ENCODE results near the gene ILDR2.

ILDR2 gene

GRCh38 chr1:166999500-167000055 is 24.2 kb upstream of the ILDR2 start:
- H3K4me1 ChIP-seq (ENCODE audit: insufficient read depth, low read length, severe bottlenecking), result no peaks in the 10 kb centered on the region
- H3F3A ChIP-seq (ENCODE audit: insufficient read depth, low read length), result no peaks in the 10 kb centered on the region
- no peaks in the 10 kb centered on the region for H3K9me3 ChIP-seq (ENCODE audit: low read length)
- H3K4me3 ChIP-seq (ENCODE audit: low read depth, low read length, poor library complexity, severe bottlenecking), result no peak overlapping the region
- H2AFZ ChIP-seq (ENCODE audit: low read length), result no peak overlapping the region
- H3K79me2 ChIP-seq (ENCODE audit: insufficient read depth, low read length), result no peaks in the 10 kb centered on the region
- H3K9me2 ChIP-seq (ENCODE audit: low read depth, low read length), result no peaks in the 10 kb centered on the region
- H3K27me3 ChIP-seq (ENCODE audit: insufficient read depth, low read length), result no peaks in the 10 kb centered on the region
- TF ChIP-seq EZH2 (IDR thresholded peaks at IDR 0.05; ENCODE audit: borderline replicate concordance, low read length) (no peak), CTCF (IDR thresholded peaks at IDR 0.05; ENCODE audit: low read length) (no peak)
- H3K9ac ChIP-seq (ENCODE audit: low read length), result no peak overlapping the region
- no peak overlapping the region for H3K4me2 ChIP-seq (ENCODE audit: low read length)
- no peaks in the 10 kb centered on the region for H3K36me3 ChIP-seq (ENCODE audit: insufficient read depth, low read length)
- H3K27ac ChIP-seq (ENCODE audit: low read depth, low read length, poor library complexity, severe bottlenecking), result no peak overlapping the region
- H4K20me1 ChIP-seq (ENCODE audit: insufficient read depth, low read length), result no peaks in the 10 kb centered on the region

- Histone ChIP-seq H3K4me3 (ENCODE audit: low read depth, low read length, poor library complexity, severe bottlenecking) (no peak overlapping the region), H4K20me1 (ENCODE audit: insufficient read depth, low read length) (no peaks in the 10 kb centered on the region), H3K9ac (ENCODE audit: low read length) (no peak overlapping the region), H3F3A (ENCODE audit: insufficient read depth, low read length) (no peaks in the 10 kb centered on the region), H3K9me2 (ENCODE audit: low read depth, low read length) (no peaks in the 10 kb centered on the region), H3K79me2 (ENCODE audit: insufficient read depth, low read length) (no peaks in the 10 kb centered on the region), H3K27me3 (ENCODE audit: insufficient read depth, low read length) (no peaks in the 10 kb centered on the region), H2AFZ (ENCODE audit: low read length) (no peak overlapping the region), H3K4me1 (ENCODE audit: insufficient read depth, low read length, severe bottlenecking) (no peaks in the 10 kb centered on the region), H3K9me3 (ENCODE audit: low read length) (no peaks in the 10 kb centered on the region), H3K36me3 (ENCODE audit: insufficient read depth, low read length) (no peaks in the 10 kb centered on the region), H3K27ac (ENCODE audit: low read depth, low read length, poor library complexity, severe bottlenecking) (no peak overlapping the region), H3K4me2 (ENCODE audit: low read length) (no peak overlapping the region)
- TF ChIP-seq EZH2 (IDR thresholded peaks at IDR 0.05; ENCODE audit: borderline replicate concordance, low read length) (no peak), CTCF (IDR thresholded peaks at IDR 0.05; ENCODE audit: low read length) (no peak)
Observed at GRCh38 chr1:166999075-166999474, 23.7 kb upstream of the ILDR2 start.

GRCh38 chr1:166988974-166989515 is 13.7 kb upstream of the ILDR2 start, which contains the start of gene MAEL:
MAEL (plus strand) TSS chr1:166989280; CDS start chr1:166989353, 73 bp downstream.
- no peak within 1 kb of the TSS for H3K9ac ChIP-seq (ENCODE audit: low read length)
- no peaks in the 10 kb centered on the region for H3K9me2 ChIP-seq (ENCODE audit: low read depth, low read length)
- no peaks in the 10 kb centered on the region for H4K20me1 ChIP-seq (ENCODE audit: insufficient read depth, low read length)
- H3K27me3 ChIP-seq (ENCODE audit: insufficient read depth, low read length), result no peaks in the 10 kb centered on the region
- H3K9me3 ChIP-seq (ENCODE audit: low read length), result no peaks in the 10 kb centered on the region
- H3K36me3 ChIP-seq (ENCODE audit: insufficient read depth, low read length), result no peaks in the 10 kb centered on the region
- H3K27ac ChIP-seq (ENCODE audit: low read depth, low read length, poor library complexity, severe bottlenecking), result no peak within 1 kb of the TSS
- no peaks in the 10 kb centered on the region for H3K4me1 ChIP-seq (ENCODE audit: insufficient read depth, low read length, severe bottlenecking)
- no peak for TF ChIP-seq EZH2 (IDR thresholded peaks at IDR 0.05; ENCODE audit: borderline replicate concordance, low read length)
- no peak for TF ChIP-seq CTCF (IDR thresholded peaks at IDR 0.05; ENCODE audit: low read length)
- H3K4me3 ChIP-seq (ENCODE audit: low read depth, low read length, poor library complexity, severe bottlenecking), result no peak within 1 kb of the TSS
- H3K4me2 ChIP-seq (ENCODE audit: low read length), result no peak within 1 kb of the TSS
- no peaks in the 10 kb centered on the region for H3K79me2 ChIP-seq (ENCODE audit: insufficient read depth, low read length)
- no peak within 1 kb of the TSS for H2AFZ ChIP-seq (ENCODE audit: low read length)
- H3F3A ChIP-seq (ENCODE audit: insufficient read depth, low read length), result no peaks in the 10 kb centered on the region
